HG03064 (cell line): ENCODE results near the gene NSUN7.
"Not testable (repeated sequence)": the region's sequence is repeated elsewhere in the genome, so short reads cannot be mapped to it uniquely, and the experiment has no call there.

Experiments
- ATAC-seq: cut with Tn5 transposase; IDR thresholded peaks from one replicate; pipeline ENCODE4 v1.9.1; 2021; ENCODE audit warnings: low read depth; ENCODE audit not compliant: unreplicated experiment

Gene NSUN7, protein sequence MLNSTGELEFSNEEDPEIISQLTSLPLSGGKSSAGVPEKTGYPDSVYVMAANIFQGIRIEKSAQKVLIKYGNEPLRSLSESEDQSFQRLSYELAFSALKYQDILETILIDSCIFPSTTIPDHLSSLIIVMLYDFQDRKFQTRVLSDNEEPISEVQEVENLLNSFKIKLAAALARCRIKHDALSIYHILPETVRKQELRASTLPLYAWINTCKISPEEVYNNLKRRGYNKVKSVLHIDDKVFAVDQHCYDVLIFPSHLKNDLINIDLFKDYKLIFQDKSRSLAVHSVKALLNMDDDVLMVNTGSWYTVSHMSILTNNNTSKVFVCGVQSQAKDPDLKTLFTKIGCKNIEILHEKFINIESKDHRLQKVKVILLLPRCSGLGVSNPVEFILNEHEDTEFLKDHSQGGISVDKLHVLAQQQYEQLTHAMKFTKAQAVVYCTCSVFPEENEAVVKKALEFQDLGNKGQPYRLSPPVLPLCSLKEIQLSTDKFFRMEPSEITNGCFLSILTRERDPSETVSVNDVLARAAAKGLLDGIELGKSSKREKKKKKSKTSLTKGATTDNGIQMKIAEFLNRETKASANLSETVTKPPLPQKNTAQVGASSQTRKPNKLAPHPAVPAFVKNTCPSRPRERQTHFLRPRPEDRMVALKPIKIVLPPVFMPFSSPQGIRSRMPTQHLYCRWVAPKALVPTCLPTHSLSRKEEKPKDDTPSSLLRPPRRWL

DNA sequence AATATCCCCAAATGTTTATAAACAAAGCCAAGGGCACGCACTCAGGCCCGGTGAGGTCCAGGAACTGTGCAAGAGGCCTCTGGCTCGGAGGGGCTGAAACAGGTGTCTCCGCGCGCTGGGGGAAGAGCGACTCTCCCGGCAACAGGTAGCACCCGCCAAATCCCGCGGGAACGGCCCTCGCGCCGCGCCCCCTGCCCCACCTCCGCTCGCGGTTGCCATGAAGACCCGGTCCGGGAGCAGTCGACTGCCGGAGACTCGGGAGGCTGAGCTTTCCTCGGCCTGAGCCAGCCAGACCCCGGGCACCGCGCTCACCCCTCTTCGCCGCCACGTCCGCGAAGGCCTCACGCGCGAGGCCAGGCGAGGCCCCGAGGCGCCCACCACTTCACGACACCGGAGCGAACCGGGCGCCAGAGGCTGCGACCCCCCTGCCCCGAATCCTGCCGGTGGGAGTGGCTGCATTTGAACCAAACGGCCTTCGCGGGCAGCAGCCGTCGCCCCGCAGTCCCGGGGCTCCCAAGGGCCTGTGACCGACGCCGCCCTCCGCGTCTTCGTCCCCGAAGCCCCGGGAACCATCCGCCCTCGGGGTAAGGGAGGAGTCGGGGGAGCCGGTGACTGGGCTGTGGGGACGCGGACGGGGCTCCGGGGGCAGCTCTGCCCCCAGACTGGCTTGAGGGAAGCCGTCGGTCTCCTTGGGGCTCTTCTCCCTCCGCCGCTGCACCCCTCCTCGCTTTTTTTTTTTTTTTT, at the start of gene NSUN7:
TSS of gene NSUN7 (plus strand) at position 239 of the 744 bp plus-strand sequence. CDS start 739 bp downstream, outside the sequence.
- ATAC-seq, result no peak

DNA sequence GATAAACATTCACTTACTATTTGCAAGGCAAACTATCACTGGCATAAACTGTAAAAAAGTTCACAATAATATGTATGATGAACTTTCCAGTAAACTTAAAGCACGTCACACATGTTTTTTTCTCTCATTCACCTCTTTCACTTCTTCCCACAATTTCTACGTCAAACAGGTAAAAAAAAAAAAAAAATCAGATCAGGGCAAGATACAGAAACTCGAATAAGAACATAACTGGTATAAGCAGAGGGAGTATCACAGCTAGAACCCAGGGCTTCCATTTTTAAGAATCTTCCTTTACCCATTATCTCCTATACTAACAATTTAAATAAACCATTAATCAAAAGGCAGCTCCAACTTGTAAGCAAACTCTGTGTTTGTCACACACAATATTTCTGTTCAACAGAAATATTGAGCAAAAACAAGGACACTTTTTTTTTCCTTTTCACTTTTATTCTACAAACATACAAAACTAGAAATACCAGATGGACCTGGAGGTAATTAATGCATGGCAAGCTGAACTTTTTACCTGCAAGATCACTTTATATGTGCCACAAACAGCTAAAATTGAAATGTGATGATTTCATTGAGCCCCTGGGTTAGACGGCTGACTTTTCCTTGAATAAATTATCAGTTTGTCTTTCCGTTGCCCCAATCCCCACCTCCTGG, 47.5 kb upstream of the NSUN7 start:
- ATAC-seq, result no peak

DNA sequence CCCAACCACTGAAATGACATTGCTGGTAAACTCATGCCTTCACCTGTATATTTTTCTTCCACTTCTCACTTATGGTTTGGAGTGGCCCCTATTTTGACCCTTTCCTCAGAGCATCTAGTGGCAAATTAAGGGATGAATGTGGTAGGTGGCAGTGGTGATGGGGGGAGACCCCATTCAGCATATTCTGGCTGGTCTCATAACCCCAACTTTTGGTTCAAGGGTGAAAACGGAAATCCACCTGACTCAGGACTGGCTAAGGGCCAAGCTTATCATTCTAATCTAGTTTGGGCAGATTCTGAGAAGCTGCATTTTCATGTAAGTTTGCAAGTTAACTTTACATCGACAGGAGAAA, 47.0 kb upstream of the NSUN7 start:
- ATAC-seq, result no peak

DNA sequence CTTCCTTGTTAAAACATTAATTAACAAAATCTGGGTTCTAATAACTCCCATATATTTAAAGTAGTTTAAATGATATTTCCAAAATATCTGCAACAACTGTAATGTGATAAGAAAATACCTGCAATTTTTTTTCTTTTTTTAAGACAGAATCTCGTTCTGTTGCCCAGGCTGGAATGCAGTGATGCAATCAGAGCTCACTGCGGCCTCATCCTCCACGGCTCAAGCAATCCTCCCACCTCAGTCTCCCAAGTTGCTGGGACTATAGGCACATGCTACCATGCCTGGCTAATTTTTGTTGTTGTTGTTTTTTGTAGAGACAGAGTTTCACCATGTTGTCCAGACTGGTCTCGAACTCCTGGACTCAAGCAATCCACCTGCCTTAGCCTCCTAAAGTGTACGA, 45.7 kb upstream of the NSUN7 start:
- ATAC-seq, result no peak

DNA sequence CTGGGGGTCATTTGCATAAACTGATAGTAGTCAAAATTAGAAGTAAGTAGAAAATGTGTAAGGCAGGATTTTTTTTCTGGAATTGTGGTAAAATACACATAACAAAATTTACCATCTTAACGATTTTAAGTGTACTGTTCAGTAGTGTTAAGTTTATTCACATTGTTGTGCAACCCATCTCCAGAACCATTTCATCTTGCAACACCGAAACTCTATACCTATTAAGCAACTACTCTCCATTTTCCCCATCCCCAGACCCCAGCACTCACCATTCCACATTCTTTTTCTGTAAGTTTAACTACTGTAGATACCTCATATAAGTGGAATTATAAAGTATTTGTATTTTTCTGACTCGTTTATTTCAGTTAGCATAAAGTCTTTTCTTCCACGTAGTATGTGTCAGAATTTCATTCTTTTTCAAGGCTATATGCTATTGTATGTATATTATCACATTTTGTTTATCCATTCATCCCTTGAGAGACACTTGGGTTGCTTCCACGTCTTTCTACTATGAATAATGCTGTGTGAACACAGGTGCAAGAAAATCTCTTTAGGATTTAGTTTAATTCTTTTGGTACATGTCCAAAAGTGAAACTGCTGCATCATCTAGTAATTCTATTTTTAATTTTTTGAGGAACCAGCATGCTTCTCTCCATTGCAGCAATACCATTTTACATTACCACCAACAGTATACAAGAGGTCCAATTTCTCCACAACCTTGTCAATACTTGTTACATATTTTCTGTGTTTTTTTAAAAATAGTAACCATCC, 39.1 kb upstream of the NSUN7 start:
- ATAC-seq, result no peak

DNA sequence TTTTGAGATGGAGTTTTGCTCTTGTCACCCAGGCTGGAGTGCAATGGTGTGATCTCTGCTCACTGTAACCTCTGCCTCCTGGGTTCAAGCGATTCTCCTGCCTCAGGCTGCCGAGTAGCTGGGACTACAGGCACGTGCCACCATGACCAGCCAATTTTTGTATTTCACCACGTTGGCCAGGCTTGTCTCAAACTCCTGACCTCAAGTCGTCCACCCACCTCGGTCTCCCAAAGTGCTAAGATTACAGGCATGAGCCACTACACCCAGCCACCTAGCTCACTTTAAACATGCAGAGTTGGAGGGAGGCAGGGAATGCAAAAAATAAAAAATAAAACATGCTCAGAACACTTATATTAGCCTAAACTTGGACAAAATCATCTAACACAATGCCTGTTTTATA, 36.8 kb upstream of the NSUN7 start:
- ATAC-seq, result not testable (repeated sequence)

DNA sequence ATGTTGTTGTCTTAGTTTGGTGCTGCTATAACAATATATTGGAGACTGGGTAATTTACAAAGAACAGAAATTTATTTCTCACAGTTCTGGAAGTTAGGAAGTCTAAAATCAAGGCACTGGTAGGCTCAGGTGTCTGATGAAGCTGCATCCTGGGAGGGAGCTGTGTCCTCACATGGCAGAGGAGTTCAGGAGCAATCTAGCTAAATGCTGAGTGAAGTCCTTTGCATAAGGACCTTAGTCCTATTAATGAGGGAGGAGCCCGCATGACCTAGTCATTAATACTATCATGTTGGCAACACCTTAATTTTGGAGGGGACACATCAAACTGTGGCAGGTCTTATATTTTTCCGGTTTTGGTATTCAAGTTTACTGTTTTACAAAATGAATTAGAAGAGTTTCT, 36.0 kb upstream of the NSUN7 start:
- no peak for ATAC-seq

DNA sequence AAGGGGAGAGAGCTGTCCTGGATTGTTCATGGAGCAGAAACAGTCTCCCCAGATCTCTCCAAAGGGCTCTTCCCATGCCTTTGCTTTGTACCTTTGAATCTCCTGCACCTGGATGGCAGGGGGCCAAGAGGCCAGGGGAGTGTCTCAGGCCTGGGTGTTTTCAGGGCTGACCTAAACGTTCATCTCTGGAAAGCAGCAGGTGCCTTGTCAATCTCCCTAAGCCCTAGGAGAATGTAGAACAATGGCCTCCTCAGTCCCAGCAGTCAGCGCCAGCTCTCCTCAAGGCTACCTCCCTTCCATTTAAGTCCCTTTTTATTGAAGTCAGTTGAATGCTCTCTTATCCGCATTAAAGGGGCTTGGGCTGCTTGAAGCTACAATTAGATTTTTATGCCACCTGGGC, 31.2 kb upstream of the NSUN7 start:
- no peak for ATAC-seq

DNA sequence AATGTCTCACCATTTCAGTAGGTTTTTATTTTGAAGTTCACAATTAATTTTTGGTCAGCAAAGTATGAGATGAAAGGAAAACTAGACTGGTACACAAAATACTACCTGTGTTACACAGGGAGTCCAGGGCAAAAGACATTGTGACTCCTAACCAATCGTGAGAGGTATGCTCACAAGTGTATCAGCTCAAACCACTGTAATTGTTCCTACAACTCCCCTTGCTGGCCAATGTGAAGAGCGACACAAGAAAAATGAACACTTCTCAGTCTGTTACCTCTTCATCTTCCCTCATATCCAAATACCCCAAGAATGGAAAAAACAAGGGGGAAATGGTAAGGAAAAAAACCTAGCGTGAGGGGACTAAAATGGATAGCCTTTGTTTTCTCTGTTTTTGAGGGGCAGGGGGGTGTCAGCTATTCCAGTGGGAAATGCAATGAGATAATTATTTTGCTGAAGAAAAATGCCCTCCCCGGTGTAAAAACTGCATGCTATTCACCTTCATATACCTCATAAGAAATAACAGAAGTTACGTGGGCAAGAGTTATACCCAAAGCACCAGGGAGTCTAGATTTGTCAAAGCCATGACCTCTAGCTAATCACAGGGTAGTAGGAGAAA, 30.6 kb upstream of the NSUN7 start:
- peak; percentile 54 for ATAC-seq

DNA sequence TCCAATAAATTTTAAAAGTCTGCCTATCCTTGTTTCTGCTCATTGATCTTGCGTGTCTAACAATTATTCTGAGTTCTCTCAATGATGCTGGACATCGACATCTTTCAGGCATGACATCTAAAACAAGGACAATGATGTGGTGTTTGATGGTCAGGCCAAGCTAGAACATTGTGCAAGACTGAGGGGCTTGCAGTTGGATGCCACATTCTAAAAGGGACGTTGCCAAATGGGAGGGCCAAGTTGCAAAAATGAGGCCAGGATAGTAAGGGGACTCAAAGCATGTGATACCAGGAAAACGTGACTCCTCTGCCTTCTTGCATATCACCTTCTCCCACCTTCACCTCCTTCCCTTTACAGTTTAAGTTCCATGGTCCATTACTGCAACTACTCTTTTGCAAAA, 29.4 kb upstream of the NSUN7 start:
- ATAC-seq, result no peak

DNA sequence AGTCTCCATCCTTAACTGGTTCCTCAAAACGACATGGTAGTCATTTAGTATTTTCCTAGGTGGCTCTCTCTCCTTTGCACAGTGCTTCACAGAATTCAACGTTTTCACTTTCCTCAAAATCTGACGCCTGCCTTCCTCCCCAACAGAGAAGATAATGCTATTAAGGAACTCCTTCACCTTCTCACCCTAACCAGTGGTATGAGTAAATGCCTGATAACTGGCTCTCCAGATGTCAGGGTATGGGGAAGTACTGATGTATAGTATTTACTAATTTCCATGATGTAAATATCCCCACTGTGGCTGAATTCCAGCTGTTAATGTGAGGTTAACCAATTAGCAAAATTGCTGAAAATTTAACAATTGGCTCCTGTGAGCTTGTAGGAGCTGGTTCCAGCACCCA, 28.8 kb upstream of the NSUN7 start:
- ATAC-seq, result no peak

DNA sequence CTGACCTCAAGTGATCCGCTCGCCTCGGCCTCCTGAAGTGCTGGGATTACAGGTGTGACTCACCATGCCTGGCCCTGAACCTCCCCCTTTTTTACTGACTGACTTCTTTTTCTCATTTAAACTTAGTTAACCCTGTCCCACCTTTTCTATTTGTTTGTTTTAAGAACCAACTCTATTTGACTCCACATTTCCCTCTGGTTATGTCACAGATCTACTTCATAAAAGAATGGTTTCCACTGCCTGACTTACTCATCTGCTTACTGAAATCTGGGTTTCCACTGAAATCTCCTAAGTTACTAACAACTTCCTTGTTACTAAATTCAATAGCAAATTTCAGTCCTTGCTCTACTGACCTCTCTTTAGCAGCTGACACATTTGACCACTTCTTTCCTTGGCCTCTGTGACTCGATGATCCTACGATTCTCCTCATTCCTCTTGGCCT, 28.0 kb upstream of the NSUN7 start:
- ATAC-seq, result no peak

DNA sequence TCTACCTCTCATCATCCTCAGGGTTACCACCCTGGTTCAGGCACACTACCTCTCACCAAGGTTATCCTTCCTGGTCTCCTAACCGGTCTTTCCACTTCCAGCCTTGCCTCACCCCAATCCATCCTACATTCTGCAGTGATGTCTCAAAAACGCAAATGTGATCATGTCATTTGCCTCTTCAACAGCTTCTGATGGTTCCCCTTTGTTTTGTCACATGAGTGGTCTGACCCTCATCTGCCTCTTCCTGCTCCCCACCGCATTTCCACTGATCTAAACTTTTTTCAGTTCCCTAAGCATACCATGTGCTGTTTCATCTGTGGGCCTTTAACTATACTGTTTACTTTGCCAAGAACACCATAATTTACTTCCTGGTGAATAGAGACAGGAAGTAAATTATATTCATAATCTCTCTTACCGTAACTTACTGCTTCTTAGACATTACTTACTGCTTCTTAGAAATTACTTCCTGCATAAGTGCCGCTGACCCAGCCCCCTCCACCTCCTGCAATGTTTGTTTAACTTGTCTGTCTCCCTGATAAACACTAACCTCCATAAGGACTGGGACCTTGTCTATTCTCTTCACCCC, 27.1 kb upstream of the NSUN7 start:
- peak; percentile 60 for ATAC-seq

DNA sequence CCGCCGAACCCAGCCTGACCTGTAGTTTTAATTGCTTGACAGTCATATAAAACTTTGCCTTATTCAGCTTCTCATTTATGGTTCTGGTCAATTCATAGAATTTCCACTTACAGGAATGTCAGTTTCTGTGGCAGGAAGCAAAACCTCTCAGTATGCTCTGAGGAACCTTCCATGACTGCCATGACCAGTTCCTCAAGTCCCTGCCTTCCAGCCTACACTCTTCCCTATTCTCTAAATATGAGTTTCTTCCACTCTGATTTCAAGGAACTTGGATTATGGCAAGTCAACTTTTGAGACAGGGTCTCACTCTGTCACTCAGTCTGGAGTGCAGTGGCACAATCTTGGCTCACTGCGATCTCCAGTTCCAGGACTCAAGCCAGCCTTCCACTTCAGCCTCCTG, 26.0 kb upstream of the NSUN7 start:
- no peak for ATAC-seq

DNA sequence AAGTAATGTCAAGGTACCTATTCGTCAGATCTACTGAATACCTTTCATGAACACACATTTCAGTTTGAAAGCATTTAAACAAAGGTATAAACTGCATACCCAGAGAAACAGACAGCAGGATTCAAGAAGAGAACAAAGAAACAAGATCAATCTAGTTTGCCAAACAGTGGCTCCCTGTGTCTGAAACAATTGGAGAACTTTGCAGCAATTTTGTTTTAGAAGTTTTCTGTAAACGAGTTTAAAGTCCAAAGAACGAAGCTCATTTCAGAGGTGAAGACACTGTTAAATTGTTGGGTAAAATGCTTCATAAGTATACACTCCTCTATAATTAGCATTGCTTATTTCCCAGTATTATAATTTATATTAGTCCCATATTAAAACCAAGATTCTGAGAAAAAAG, 21.4 kb upstream of the NSUN7 start:
- ATAC-seq, result no peak

DNA sequence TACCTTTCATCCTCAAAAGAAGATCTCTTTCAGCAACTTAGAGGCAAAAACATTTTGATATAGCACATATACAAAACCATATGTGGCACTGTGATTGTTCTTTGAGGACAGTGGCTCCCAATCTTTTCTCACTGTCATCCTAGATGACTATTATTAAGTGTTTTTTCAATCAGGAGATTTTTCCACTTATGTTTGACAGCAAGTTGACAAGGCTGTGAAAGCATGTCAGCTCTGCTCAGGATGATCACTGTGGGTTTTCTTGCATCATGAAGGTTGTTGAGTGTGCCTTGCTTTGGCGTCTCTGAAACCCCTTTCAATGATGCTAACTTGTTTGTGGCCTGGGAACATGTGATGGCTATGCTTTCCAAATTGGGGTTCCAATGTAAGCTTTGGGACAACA, 20.2 kb upstream of the NSUN7 start:
- ATAC-seq, result no peak

DNA sequence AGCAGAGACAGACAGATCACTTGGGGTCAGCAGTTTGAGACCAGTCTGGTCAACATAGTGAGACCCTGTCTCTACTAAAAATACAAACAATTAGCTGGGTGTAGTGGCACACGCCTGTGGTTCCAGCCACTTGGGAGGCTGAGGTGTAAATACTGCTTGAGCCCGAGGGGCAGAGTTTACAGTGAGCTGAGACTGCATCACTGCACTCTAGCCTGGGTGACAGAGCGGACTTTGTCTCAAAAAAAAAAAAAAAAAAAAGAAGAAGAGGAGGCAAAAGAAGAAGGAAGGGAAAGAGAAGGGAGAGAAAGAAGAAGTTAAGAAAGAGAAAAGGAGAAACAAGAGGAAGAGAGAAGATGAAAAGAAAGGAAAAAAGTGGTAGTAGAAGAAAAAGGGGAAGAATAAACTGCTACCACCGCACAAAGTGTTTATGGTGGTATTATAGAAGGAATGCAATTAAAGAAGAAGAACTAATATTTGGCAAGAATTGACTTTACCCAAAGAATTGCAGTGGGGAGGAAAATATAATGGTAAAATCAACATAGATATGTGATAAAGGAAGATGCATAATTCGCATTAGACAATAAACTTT, 19.6 kb upstream of the NSUN7 start:
- ATAC-seq, result no peak

DNA sequence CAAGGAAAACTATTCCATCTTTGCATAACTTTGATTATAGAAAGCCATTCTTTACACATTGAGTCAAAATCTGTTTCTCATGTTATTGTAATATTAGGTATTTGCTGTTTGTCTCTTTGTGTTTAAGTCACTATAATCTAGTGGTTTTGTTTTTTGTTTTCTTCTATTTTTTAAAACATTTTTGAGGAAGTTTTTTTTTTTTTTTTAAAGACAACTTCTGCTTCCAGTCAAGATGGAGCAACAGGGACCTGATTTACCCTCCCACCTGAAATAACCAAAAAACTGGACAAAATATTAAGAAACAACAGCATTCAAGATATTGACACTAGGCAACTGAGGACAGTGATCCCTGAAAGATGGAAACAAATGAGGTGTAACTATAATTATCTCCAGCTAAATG, 18.4 kb upstream of the NSUN7 start:
- no peak for ATAC-seq

DNA sequence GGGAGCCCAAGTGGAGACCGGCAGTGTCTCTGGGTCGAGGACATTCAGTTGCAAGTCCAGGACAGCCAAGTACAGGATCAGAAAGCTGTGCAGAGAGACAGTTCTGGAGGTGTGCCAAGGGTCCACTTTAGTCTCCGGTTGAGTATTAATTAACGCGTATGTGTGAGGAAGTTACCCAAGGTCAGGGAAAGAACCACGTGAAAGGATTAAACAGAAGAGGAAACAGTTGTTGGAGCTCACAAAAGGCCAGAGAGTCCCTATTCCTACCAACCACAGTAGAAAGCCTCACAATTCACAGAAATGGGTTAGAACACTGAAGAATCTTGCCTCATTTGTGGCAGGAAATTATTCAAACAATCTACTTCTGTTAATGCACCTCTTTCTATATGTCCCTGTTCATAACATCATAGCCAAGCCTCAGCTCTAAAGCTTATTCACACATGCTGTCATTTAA, 17.9 kb upstream of the NSUN7 start:
- peak; percentile 66 for ATAC-seq
